Hematopoietic multipotent progenitor cell treated with erythropoietin and hydrocortisone succinate and interleukin-3 and kit ligand, for 8 days (in vitro differentiated cells): ENCODE results near the gene HLA-DMA.

Experiments
- DNase-seq: peaks from one replicate; pipeline ENCODE4 v3.0.0-alpha.2; 2015

Gene HLA-DMA

GRCh38 chr6:32974016-32974333 is 21.1 kb upstream of the HLA-DMA start:
- DNase-seq, result peak; percentile 56

- DNase-seq, result peak; percentile 62
These were observed 20.5 kb upstream of the HLA-DMA start for GRCh38 chr6:32973144-32974015.

DNA sequence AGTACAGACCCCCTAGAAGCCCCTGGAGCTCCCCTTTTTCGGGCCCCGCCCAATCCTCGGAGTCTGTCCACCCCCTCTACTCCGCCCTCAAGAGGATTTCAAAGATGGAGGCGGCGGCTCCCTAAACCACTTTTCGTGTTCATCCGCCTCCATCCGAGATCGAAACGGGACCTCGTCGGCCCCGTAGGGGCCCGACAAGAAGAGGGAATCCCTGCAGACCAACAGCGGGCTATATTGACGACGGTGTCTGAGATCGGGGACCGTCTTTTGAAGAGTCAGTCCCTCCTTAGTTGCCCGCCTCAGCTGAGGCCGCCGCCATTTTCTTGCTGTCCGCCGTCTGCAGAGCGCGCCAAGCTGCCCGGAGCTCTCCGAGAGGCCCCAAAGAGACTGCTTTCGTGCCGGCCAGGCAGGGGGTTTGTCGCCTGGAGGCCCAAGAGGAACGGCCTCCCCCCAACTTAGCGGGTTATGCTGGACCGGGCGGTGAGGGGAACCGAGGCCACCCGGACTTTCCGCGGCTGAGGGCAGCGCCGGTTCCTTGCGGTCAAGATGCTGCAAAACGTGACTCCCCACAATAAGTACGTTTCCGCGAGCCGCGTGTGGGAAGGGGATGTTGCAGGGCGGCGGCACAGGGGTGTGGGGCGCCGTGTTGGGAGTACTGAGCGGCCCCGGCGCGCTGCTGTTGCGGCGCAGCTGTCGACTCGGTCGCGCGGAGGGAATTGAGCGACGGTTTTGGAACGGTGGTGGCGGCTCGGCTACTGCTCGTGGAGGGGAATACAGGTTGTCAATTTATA is 19.7 kb upstream of the HLA-DMA start:
- DNase-seq, result peak; percentile 32

- DNase-seq, result peak; percentile 100
These were observed 18.9 kb upstream of the HLA-DMA start for GRCh38 chr6:32971581-32972352.

- DNase-seq, result no peak
These were observed 18.3 kb upstream of the HLA-DMA start for GRCh38 chr6:32971242-32971580.

DNA sequence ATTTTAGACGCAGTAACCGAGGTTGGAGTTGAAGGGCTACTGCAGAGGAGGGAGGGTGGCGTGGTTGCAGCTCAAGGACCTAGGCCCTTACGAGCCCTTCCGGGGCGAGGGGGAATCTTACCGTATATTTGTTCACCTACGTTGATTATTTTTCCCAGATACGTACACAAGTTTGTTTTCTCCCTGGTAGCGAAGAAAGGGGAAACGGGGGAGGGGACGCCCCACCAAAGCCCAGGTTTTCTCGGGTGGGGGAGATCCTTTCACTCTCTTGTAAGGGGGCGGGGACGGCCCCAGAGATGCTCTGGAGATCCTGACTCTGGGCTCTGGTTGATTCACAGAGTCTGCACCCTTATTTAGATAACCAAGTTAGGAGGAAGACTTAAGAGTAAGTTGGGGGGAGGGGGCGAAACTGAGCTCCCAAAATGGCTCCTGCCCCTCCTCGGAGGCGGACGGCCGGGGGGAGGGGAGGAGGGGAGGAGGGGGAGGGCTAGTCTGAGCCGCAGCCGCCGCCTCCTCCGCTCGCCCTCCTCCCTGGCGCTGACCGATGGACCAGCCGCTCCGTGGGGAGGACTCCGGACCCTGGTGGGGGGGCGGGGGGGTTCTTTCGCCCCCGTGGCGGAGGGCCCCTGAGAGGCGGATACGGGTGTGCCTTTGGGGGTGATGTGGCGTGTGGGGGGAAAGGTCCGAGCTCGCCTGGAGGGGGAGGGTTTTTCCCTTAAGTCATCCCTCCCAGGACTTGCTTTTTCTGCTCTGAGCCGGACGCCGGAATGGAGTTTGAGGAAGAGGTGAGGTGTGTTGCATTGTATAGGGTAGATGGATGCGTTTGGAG is 17.7 kb upstream of the HLA-DMA start:
- DNase-seq, result peak; percentile 86

GRCh38 chr6:32969685-32970412 is 17.0 kb upstream of the HLA-DMA start:
- DNase-seq, result peak; percentile 90

DNA sequence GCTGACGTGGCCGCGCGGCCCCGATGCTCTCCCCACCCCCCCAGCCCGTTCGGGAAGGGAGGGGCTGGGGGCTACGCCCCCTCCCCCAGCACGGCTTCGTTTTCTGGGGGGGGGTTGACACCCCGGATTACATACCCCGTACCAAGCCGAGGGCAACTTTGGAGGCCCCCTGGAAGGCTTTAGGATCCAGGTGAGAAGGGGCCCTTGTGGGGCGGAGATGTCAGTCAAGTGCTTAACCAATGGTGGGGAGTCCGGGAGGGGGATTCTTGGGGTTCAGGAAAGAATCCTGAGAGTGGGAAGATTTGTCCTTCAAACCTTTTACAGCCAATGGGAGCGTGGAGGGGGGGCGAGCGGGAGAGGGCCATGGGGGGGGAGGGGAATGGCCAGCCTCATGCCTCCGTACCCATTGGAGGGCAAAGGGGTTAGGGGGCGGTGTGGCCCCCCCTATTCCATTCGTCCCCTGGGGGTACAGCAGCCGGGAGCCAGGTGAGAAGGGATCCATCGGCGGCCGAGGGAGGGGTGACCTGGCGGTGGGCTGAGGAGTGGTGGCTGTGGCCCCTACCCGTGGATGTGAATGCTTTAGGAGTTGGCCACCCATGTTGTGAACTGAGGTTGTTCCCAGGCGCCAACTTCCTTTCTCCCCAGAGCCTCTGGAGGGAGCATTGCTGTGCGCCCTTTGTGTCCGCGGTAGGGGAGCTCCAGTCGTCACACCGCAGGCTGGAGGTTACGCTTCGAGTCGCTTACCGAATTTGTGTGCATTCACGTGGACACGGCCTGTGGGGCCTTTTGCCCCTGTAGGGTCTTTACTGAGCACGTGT is 16.2 kb upstream of the HLA-DMA start:
- peak; percentile 88 for DNase-seq

DNA sequence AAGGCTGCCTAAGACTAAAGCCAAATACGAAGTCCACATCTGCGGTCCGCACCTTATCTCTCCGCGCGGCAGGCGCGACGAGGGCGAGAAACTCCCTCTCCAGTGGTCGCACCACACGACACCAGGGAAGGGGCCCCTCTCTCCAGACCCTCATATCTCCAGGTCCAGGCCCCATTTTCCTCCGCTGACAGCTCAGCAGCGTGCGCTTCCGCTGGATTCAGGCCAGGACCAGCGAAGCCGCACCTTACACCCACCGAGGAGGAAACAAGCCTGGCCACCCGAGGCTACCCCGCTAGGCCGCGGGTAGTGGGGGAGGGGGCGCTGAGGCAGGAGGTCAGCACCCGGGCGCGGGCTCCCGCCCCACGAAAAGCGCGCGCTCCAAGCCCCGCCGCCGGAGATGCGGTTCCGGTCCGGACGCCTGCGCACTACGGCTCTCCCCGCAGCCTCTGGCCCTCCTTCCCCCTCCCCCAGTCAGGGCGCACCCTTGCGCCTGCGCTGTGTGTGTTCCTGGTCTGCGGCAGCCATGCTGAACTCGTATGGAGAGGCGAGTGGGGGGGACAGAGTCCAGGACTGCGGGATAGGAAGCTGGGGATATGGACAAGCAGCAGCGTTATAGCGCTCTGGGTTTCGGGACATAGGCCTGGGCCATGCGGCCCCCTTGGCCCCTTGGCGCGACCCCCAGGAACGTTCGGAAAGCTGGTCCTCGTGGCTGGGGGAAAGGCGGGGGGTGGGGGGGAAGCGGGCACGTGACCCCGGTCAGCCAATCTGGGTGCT is 15.4 kb upstream of the HLA-DMA start, which contains the start of gene BRD2:
TSS of gene BRD2 (plus strand) at position 502 of the 774 bp plus-strand sequence. CDS start 4,305 bp downstream, outside the sequence.
- peak; percentile 98 for DNase-seq

DNA sequence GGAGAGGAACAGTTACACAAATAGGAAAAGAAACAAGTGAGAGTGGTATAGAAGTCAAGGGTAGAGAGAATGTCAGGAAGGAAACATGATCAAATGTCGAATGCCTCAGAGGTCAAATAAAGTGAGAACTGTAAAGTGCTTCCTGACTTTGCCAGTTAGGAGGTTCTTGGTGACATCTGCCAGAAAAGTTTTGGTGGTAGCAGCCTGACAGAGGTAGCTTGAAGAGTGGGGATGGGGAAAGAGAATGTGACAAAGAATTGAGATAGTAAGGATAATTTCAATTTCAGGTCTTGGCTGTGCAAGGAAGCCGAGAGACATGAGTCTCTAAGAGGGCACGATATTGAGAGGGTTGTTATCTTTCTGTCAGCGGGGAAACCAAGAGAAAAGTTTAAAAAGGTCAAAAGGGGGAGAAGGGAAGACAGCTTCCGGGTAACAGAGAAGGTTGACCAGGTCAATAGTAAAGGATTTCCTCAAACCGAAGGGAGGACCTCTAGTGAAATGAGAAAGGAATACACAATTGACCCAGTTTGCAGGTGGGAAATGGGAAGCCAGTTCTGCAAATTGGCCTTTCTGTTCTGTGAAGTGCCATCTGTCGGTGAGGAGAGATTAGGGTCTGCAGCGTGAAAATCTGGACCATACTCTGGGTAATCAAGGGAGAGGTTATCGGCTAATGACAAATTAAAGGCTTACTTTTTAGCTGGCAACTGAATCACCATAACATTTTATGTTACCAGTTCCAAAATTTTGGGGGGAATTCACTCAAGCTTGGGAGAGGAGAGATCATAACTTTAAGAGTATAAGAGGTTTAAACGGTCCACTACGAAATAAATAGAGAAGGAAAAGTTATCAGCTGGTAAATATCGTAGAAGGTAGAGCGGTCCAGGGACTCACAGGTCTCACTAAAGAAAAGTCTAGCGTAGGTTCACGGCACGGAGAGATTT is 14.5 kb upstream of the HLA-DMA start:
- peak; percentile 84 for DNase-seq

- no peak for DNase-seq
These were observed 11.9 kb upstream of the HLA-DMA start for GRCh38 chr6:32964776-32965175.

GRCh38 chr6:32963866-32964265 is 11.0 kb upstream of the HLA-DMA start:
- no peak for DNase-seq

- DNase-seq, result no peak
These were observed 9.4 kb upstream of the HLA-DMA start for GRCh38 chr6:32962213-32962826.

- no peak for DNase-seq
These were observed 7.7 kb upstream of the HLA-DMA start for GRCh38 chr6:32960563-32960962.

GRCh38 chr6:32956176-32956575 is 3.3 kb upstream of the HLA-DMA start:
- no peak for DNase-seq

- DNase-seq, result peak; percentile 42
These were observed 2.3 kb upstream of the HLA-DMA start for GRCh38 chr6:32954986-32955802.

DNA sequence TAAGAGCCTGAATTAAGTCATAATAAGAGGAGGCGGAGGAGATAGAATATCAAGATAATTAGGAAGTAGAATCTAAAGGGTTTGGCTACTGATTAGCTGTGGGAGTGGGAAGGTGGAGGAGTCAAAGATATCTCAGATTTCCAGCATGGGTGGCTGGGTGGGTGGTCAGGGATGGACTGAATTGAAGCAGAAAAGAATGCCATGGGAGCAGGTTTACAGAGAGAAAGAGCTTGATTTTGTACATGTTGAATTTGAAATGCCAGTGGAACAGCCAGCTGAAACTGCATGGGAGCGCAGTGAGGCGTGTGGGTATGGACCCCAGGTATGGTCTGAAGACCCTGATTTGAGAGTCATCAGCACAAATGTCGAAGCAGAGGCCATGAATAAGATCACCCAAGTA is 1.4 kb upstream of the HLA-DMA start:
- DNase-seq, result no peak
